GM12878 (cell line): Measurements from ENCODE around the gene PREX1.

Experiments
- EGR1 ChIP-seq, 2 experiments: IDR thresholded peaks; 1 replicate in 1 of 2; 2 replicates in 1 of 2; pipeline ENCODE4 v1.6.1; 2011 to 2012; ENCODE audit warnings: low read depth in 2 of 2, low read length in 2 of 2, borderline replicate concordance in 1 of 2, mild to moderate bottlenecking in 1 of 2, moderate library complexity in 1 of 2
- EZH2 ChIP-seq: IDR thresholded peaks from 2 replicates; pipeline ENCODE4 v1.6.1; 2012; ENCODE audit warnings: low read depth, mild to moderate bottlenecking, control low read depth, inconsistent platforms, low read length, borderline replicate concordance; ENCODE audit not compliant: control insufficient read depth
- JUNB ChIP-seq: IDR thresholded peaks from 2 replicates; pipeline ENCODE4 v1.6.1; 2016; ENCODE audit warnings: antibody characterized with exemption, mild to moderate bottlenecking
- MYC ChIP-seq: IDR thresholded peaks from 2 replicates; pipeline ENCODE4 v1.6.1; 2011; ENCODE audit warnings: mild to moderate bottlenecking, low read length, moderate library complexity, inconsistent platforms; ENCODE audit not compliant: insufficient read depth, insufficient replicate concordance, insufficient read length, severe bottlenecking
- POLR2A ChIP-seq: IDR thresholded peaks from 2 replicates; pipeline ENCODE4 v1.6.1; 2011; ENCODE audit warnings: low read depth, mild to moderate bottlenecking, low read length
- POLR2AphosphoS5 ChIP-seq: IDR thresholded peaks from 2 replicates; pipeline ENCODE4 v1.6.1; 2011; ENCODE audit warnings: mild to moderate bottlenecking, low read length, inconsistent platforms
- RAD21 ChIP-seq: IDR thresholded peaks from 2 replicates; pipeline ENCODE4 v1.6.1; 2011; ENCODE audit warnings: mild to moderate bottlenecking, low read depth, low read length, moderate library complexity; ENCODE audit not compliant: insufficient read depth
- RB1 ChIP-seq: fragments of 450-650 bp; formaldehyde crosslinking; IDR thresholded peaks from 2 replicates; pipeline ENCODE4 v1.6.1; 2017; ENCODE audit warnings: mild to moderate bottlenecking, borderline replicate concordance
- SIN3A ChIP-seq: IDR thresholded peaks from 2 replicates; pipeline ENCODE4 v1.6.1; 2012; ENCODE audit warnings: low read depth, low read length, improper control_type of control experiment
- TF ChIP-seq, protein P1 (sequence below), 3 experiments: IDR thresholded peaks in 2 of 3; conservative IDR thresholded peaks in 1 of 3; 2 replicates each; pipeline ENCODE4 v1.5.1; 2011; ENCODE audit warnings: low read depth in 3 of 3, low read length in 3 of 3, mild to moderate bottlenecking in 3 of 3, control low read depth in 2 of 3, moderate library complexity in 2 of 3, inconsistent platforms in 1 of 3, mixed read lengths in 1 of 3; ENCODE audit not compliant: control insufficient read depth in 2 of 3, insufficient read depth in 1 of 3; ENCODE audit errors: extremely low read depth in 1 of 3
- TF ChIP-seq, protein P2 (sequence below): fragments of 450-650 bp; formaldehyde crosslinking; IDR thresholded peaks from 2 replicates; pipeline ENCODE4 v1.4.0; 2022; ENCODE audit warnings: mild to moderate bottlenecking, moderate library complexity

DNA sequence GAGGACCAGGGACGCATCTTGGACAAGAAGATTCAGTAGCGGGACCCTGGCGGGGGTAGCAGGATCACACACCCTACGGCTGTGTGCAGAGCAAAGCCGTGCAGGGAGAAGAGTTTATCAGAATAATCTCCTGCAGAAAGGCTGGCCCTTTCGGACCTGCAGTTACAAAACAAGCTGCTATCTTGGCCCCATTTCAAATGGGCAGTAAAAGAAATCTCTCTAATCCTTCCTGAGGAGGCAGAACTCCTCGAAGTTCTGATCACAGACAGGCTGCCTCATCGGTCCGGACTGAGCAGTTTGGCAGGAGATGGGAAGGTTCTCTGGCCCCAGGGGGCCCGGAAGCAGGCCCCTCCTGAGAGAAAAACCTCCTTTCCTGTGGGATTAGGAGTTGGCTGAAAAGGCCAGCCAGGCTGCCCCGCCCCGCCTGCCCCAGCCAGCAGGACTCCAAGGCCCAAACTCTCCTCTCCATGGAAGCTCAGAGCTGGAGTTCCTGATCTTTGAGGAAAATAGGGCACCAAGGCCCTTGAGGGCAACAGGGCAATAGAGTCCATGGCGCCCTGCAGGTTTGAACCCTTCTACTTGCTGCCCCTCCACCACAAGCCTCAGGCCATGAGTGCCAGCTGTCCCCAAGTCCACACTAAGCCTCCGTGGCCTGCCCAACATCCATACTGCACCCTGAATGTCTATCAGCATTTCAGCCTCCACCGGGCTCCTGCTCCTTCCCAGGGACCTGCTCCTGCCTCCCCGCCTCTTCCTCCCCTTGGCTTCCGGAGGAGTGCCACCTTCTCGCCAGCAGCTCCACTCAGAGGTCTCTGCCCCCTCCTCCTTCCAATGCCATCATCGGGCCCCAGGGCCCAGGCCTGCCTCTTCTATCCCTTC lies 141.3 kb downstream of the PREX1 start:
- TF ChIP-seq MYC (no peak), RAD21 (no peak), RB1 (no peak), EGR1 (IDR thresholded peaks at IDR 0.05; ENCODE audit: borderline replicate concordance in 1 of 2, low read depth in 2 of 2, low read length in 2 of 2) (no peak), JUNB (no peak), EZH2 (no peak), POLR2A (no peak), SIN3A (no peak), POLR2AphosphoS5 (no peak)
- TF ChIP-seq, protein P1, sequence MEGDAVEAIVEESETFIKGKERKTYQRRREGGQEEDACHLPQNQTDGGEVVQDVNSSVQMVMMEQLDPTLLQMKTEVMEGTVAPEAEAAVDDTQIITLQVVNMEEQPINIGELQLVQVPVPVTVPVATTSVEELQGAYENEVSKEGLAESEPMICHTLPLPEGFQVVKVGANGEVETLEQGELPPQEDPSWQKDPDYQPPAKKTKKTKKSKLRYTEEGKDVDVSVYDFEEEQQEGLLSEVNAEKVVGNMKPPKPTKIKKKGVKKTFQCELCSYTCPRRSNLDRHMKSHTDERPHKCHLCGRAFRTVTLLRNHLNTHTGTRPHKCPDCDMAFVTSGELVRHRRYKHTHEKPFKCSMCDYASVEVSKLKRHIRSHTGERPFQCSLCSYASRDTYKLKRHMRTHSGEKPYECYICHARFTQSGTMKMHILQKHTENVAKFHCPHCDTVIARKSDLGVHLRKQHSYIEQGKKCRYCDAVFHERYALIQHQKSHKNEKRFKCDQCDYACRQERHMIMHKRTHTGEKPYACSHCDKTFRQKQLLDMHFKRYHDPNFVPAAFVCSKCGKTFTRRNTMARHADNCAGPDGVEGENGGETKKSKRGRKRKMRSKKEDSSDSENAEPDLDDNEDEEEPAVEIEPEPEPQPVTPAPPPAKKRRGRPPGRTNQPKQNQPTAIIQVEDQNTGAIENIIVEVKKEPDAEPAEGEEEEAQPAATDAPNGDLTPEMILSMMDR (IDR thresholded peaks at IDR 0.05 in 2 of 3, conservative IDR thresholded peaks at IDR 0.05 in 1 of 3; ENCODE audit: control insufficient read depth in 2 of 3, extremely low read depth in 1 of 3, insufficient read depth in 1 of 3, low read depth in 3 of 3, low read length in 3 of 3): no peak
- TF ChIP-seq, protein P2, sequence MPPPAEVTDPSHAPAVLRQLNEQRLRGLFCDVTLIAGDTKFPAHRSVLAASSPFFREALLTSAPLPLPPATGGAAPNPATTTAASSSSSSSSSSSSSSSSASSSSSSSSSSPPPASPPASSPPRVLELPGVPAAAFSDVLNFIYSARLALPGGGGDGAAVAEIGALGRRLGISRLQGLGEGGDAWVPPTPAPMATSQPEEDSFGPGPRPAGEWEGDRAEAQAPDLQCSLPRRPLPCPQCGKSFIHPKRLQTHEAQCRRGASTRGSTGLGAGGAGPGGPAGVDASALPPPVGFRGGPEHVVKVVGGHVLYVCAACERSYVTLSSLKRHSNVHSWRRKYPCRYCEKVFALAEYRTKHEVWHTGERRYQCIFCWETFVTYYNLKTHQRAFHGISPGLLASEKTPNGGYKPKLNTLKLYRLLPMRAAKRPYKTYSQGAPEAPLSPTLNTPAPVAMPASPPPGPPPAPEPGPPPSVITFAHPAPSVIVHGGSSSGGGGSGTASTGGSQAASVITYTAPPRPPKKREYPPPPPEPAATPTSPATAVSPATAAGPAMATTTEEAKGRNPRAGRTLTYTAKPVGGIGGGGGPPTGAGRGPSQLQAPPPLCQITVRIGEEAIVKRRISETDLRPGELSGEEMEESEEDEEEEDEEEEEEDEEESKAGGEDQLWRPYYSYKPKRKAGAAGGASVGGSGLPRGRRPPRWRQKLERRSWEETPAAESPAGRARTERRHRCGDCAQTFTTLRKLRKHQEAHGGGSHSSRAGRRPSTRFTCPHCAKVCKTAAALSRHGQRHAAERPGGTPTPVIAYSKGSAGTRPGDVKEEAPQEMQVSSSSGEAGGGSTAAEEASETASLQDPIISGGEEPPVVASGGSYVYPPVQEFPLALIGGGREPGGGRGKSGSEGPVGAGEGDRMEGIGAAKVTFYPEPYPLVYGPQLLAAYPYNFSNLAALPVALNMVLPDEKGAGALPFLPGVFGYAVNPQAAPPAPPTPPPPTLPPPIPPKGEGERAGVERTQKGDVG: no peak
